Measurements from ENCODE around the gene USP3.

GRCh38 chr15:63480441-63480821 lies 24.0 kb upstream of the USP3 start:
- no peak for TF ChIP-seq CTCF (conservative IDR thresholded peaks at IDR 0.05; ENCODE audit: low read length)
- TF ChIP-seq EZH2phosphoT487 (IDR thresholded peaks at IDR 0.05; ENCODE audit: borderline replicate concordance, low read depth, low read length) = no peak
